Measurements from ENCODE around the gene SPNS3.
A peak's percentile ranks its signal among the peaks of the same experiment; 100 is the strongest.

SPNS3 gene

GRCh38 chr17:4507361-4508111, 73.8 kb downstream of the SPNS3 start:
- Histone ChIP-seq H3K4me3 (ENCODE audit: low read depth in 1 of 5, low read length in 5 of 5) (no peak overlapping the region), H3K4me1 (ENCODE audit: control insufficient read depth in 5 of 5, insufficient read depth in 5 of 5, low read length in 5 of 5) (peaks cover 9 to 99% (median 57%) of the 10 kb centered on the region in 5 donors), H3K36me3 (ENCODE audit: control insufficient read depth in 5 of 5, insufficient read depth in 5 of 5, low read length in 5 of 5) (no peaks in the 10 kb centered on the region), H3K27me3 (ENCODE audit: control insufficient read depth in 5 of 5, insufficient read depth in 4 of 5, low read length in 5 of 5) (peaks cover 0 to 12% (median 11%) of the 10 kb centered on the region in 5 donors), H3K9ac (ENCODE audit: low read length in 5 of 5) (peak overlapping the region in 1 of 5 donors; percentile 33), H3K27ac (ENCODE audit: low read depth, low read length) (no peak overlapping the region), H3K9me3 (ENCODE audit: control insufficient read depth in 5 of 5, low read length in 5 of 5) (no peaks in the 10 kb centered on the region)

GRCh38 chr17:4508207-4508606, 74.5 kb downstream of the SPNS3 start:
- peak overlapping the region in 1 of 5 donors; percentile 58 for H3K9ac ChIP-seq (ENCODE audit: low read length in 5 of 5)
- no peak overlapping the region for H3K4me3 ChIP-seq (ENCODE audit: low read depth in 1 of 5, low read length in 5 of 5)
- peaks cover 8 to 98% (median 57%) of the 10 kb centered on the region in 5 donors for H3K4me1 ChIP-seq (ENCODE audit: control insufficient read depth in 5 of 5, insufficient read depth in 5 of 5, low read length in 5 of 5)
- peaks cover 0 to 11% (median 7%) of the 10 kb centered on the region in 5 donors for H3K27me3 ChIP-seq (ENCODE audit: control insufficient read depth in 5 of 5, insufficient read depth in 4 of 5, low read length in 5 of 5)
- no peaks in the 10 kb centered on the region for H3K36me3 ChIP-seq (ENCODE audit: control insufficient read depth in 5 of 5, insufficient read depth in 5 of 5, low read length in 5 of 5)
- no peaks in the 10 kb centered on the region for H3K9me3 ChIP-seq (ENCODE audit: control insufficient read depth in 5 of 5, low read length in 5 of 5)
- H3K27ac ChIP-seq (ENCODE audit: low read depth, low read length), result peak overlapping the region; percentile 58

DNA sequence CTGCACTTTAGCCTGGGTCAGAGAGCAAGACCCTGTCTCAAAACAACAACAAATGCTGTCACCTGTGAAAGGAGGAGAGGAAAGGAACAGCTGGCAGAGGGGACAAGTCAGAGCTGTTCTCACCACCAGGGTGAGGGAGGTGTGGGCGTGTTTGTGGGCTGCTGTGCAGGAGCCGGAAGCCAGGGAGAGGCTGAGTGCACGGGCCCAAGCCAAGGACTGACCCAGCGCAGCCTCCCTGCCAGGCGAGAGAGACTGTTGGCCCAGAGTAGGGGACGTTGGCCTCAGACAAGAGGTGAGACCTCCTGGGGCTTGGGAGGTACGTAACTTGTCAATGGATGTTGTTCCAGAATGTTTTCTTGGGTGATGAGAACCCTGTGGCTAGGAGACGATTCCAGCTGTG, 75.7 kb downstream of the SPNS3 start:
- H3K4me1 ChIP-seq (ENCODE audit: control insufficient read depth in 5 of 5, insufficient read depth in 5 of 5, low read length in 5 of 5), result peaks cover 8 to 86% (median 57%) of the 10 kb centered on the region in 5 donors
- peak overlapping the region in 1 of 5 donors; percentile 24 for H3K4me3 ChIP-seq (ENCODE audit: low read depth in 1 of 5, low read length in 5 of 5)
- H3K27me3 ChIP-seq (ENCODE audit: control insufficient read depth in 5 of 5, insufficient read depth in 4 of 5, low read length in 5 of 5), result peaks cover 0 to 3% (median 0%) of the 10 kb centered on the region in 5 donors
- H3K9me3 ChIP-seq (ENCODE audit: control insufficient read depth in 5 of 5, low read length in 5 of 5), result no peaks in the 10 kb centered on the region
- H3K9ac ChIP-seq (ENCODE audit: low read length in 5 of 5), result peak overlapping the region in 2 of 5 donors; percentile 48 to 58
- peak overlapping the region; percentile 58 for H3K27ac ChIP-seq (ENCODE audit: low read depth, low read length)
- H3K36me3 ChIP-seq (ENCODE audit: control insufficient read depth in 5 of 5, insufficient read depth in 5 of 5, low read length in 5 of 5), result no peaks in the 10 kb centered on the region

GRCh38 chr17:4509923-4510617, 76.3 kb downstream of the SPNS3 start:
- peaks cover 0 to 3% (median 0%) of the 10 kb centered on the region in 5 donors for H3K27me3 ChIP-seq (ENCODE audit: control insufficient read depth in 5 of 5, insufficient read depth in 4 of 5, low read length in 5 of 5)
- H3K9me3 ChIP-seq (ENCODE audit: control insufficient read depth in 5 of 5, low read length in 5 of 5), result no peaks in the 10 kb centered on the region
- H3K4me1 ChIP-seq (ENCODE audit: control insufficient read depth in 5 of 5, insufficient read depth in 5 of 5, low read length in 5 of 5), result peaks cover 3 to 79% (median 54%) of the 10 kb centered on the region in 5 donors
- peak overlapping the region; percentile 58 for H3K27ac ChIP-seq (ENCODE audit: low read depth, low read length)
- no peaks in the 10 kb centered on the region for H3K36me3 ChIP-seq (ENCODE audit: control insufficient read depth in 5 of 5, insufficient read depth in 5 of 5, low read length in 5 of 5)
- peak overlapping the region in 1 of 5 donors; percentile 58 for H3K9ac ChIP-seq (ENCODE audit: low read length in 5 of 5)
- peak overlapping the region in 1 of 5 donors; percentile 24 for H3K4me3 ChIP-seq (ENCODE audit: low read depth in 1 of 5, low read length in 5 of 5)

DNA sequence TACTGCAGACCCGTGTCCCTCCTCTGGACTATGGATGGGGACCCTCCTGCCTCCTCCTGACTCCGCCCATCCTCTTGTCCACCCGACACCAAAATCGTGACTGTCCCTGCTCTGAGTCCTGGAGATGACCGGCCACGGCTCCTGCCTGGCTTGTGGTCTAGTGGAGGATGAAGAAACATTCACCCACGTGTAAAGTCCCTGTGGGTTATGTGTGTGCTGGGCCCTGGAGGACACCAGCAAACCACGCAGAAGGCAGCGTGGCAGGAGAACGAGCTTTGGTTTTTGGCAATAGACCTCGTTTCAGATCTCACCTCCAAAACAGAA, 76.8 kb downstream of the SPNS3 start:
- Histone ChIP-seq H3K9me3 (ENCODE audit: control insufficient read depth in 5 of 5, low read length in 5 of 5) (no peaks in the 10 kb centered on the region), H3K4me3 (ENCODE audit: low read depth in 1 of 5, low read length in 5 of 5) (no peak overlapping the region), H3K27ac (ENCODE audit: low read depth, low read length) (peak overlapping the region; percentile 37), H3K4me1 (ENCODE audit: control insufficient read depth in 5 of 5, insufficient read depth in 5 of 5, low read length in 5 of 5) (peaks cover 3 to 74% (median 49%) of the 10 kb centered on the region in 5 donors), H3K27me3 (ENCODE audit: control insufficient read depth in 5 of 5, insufficient read depth in 4 of 5, low read length in 5 of 5) (peaks cover 0 to 3% (median 0%) of the 10 kb centered on the region in 5 donors), H3K9ac (ENCODE audit: low read length in 5 of 5) (peak overlapping the region in 1 of 5 donors; percentile 39), H3K36me3 (ENCODE audit: control insufficient read depth in 5 of 5, insufficient read depth in 5 of 5, low read length in 5 of 5) (no peaks in the 10 kb centered on the region)

DNA sequence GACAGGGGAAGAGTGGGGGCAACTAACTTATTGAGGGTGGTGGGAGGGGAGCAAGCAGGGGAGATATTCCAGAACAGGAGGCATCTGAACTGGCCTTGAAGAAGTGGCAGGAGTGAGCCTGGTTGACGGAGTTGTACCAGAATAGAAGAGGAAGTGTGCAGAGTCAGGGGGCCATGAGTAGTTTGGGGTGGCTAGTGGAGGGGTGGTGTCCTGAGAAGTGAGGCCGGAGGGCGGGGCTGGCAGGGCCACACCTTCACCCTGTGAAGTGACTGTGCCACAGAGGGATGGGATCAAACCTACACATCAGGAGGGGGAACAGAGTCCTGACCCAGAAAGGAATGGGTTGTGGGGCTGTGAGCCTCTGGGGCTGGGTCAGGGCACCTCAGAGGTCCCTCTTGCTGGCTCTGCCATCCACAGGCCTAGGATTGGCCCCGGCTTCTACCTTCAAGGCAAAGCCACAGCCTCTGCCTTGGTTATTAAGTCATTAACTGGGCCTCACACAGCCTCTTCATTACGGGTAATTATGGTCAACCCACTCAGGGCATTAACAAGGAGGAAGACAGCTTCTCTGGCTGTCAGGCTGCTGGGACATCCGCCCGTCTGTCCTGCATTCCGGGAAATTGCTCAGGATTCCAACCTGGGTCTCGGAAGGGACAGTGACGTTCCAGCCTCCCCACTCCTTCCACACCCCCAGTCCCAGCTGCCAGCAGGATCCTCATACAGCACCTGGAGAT, 77.6 kb downstream of the SPNS3 start:
- Histone ChIP-seq H3K9me3 (ENCODE audit: control insufficient read depth in 5 of 5, low read length in 5 of 5) (no peaks in the 10 kb centered on the region), H3K27ac (ENCODE audit: low read depth, low read length) (no peak overlapping the region), H3K27me3 (ENCODE audit: control insufficient read depth in 5 of 5, insufficient read depth in 4 of 5, low read length in 5 of 5) (peaks cover 0 to 3% (median 0%) of the 10 kb centered on the region in 5 donors), H3K4me3 (ENCODE audit: low read depth in 1 of 5, low read length in 5 of 5) (no peak overlapping the region), H3K9ac (ENCODE audit: low read length in 5 of 5) (peak overlapping the region in 2 of 5 donors; percentile 39 to 45), H3K36me3 (ENCODE audit: control insufficient read depth in 5 of 5, insufficient read depth in 5 of 5, low read length in 5 of 5) (no peaks in the 10 kb centered on the region), H3K4me1 (ENCODE audit: control insufficient read depth in 5 of 5, insufficient read depth in 5 of 5, low read length in 5 of 5) (peaks cover 3 to 67% (median 41%) of the 10 kb centered on the region in 5 donors)

DNA sequence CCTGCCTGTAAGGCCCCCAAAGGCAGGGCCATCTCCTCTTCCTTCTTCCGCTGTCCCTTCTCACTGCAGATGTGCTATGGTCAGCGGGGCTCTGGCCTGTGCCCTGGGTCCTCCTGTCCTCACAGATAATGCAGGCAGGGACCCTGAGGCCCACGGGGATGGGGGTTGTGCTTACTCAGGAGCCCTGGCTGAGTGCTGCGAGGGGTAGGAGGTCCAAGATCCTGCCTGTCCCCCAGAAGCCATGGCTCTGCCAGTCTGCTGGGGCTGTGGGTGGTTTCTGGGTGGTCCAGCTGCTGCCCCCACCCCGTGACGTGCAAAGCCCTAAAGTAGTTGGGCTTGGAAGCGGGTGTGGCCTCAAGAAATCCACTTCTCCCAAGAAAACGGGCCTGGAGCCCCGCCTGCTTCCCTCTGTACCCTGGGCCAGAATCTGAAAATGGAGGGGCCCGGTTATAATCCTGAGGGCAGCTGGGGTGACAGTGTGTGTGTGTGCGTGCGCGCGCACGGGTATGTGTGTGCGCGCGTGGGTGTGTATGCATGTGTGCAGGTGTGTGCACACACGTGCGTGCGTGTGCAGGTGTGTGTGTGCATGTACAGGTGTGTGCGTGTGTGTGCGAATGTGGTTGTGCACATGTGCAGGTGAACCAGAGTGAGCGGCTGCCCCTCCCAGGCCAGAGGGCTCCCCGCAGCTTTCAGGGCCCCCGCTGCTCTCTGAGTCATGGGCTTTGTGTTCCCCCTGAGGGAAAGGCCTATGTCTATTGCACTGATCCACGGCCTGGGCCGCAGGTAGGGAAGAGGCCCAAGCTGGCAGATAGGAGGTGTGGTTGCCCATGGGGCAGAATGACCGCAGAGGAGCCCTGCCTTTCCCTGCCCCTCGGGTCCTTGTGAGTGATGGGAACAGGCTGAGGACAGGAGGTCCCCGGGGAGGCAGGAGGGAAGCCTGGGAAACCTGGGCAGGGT, 78.7 kb downstream of the SPNS3 start:
- Histone ChIP-seq H3K27ac (ENCODE audit: low read depth, low read length) (no peak overlapping the region), H3K9me3 (ENCODE audit: control insufficient read depth in 5 of 5, low read length in 5 of 5) (no peaks in the 10 kb centered on the region), H3K4me3 (ENCODE audit: low read depth in 1 of 5, low read length in 5 of 5) (no peak overlapping the region), H3K27me3 (ENCODE audit: control insufficient read depth in 5 of 5, insufficient read depth in 4 of 5, low read length in 5 of 5) (peaks cover 0 to 3% (median 0%) of the 10 kb centered on the region in 5 donors), H3K4me1 (ENCODE audit: control insufficient read depth in 5 of 5, insufficient read depth in 5 of 5, low read length in 5 of 5) (peaks cover 0 to 59% (median 31%) of the 10 kb centered on the region in 5 donors), H3K36me3 (ENCODE audit: control insufficient read depth in 5 of 5, insufficient read depth in 5 of 5, low read length in 5 of 5) (no peaks in the 10 kb centered on the region), H3K9ac (ENCODE audit: low read length in 5 of 5) (peak overlapping the region in 1 of 5 donors; percentile 10)

DNA sequence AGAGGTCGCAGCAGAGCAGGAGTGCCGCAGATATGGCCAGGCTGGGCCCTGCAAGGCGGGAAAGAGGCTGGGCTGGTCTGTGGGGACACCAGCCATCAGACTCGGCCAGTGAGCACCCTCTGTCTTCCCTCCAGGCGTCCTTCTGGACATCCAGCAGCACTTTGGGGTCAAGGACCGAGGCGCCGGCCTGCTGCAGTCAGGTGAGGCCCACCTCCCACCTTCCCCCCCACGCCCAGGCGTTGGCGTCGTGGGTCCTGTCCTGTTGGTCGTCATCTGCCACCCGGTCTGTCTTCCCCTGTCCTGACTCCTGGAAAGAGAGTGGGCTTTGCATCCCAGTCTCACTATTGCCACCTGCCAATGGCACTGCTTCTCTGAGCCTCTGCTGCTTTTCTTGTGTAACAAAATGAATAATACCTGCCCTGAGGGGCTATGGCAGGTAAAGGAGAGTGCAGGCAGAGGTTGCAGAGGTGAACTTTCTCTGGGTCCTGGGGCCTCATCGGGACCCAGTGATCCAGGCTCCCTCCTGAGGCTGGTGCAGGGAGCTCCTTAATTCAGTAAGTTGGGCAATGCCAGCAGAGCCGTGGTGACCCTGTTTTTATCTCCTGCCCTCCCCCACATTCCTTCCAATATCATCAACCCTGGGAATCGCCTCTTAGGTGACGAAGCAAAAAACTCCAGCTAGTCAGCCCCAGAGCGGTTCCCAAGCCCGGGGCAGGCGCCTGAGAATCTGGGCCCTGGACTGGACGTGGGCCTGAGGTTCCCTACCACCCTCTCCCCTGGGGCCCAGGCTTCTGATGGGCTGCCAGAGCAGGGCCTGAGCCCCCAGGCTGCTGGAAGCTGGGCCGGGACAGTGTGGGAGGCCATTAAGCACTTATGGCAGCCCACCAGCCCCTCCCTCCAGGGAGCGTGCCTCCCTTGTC, 79.6 kb downstream of the SPNS3 start:
- Histone ChIP-seq H3K27ac (ENCODE audit: low read depth, low read length) (no peak overlapping the region), H3K9ac (ENCODE audit: low read length in 5 of 5) (no peak overlapping the region), H3K27me3 (ENCODE audit: control insufficient read depth in 5 of 5, insufficient read depth in 4 of 5, low read length in 5 of 5) (peaks cover 0 to 3% (median 0%) of the 10 kb centered on the region in 5 donors), H3K4me1 (ENCODE audit: control insufficient read depth in 5 of 5, insufficient read depth in 5 of 5, low read length in 5 of 5) (peaks cover 0 to 50% (median 27%) of the 10 kb centered on the region in 5 donors), H3K9me3 (ENCODE audit: control insufficient read depth in 5 of 5, low read length in 5 of 5) (no peaks in the 10 kb centered on the region), H3K4me3 (ENCODE audit: low read depth in 1 of 5, low read length in 5 of 5) (no peak overlapping the region), H3K36me3 (ENCODE audit: control insufficient read depth in 5 of 5, insufficient read depth in 5 of 5, low read length in 5 of 5) (no peaks in the 10 kb centered on the region)
